Activated CD8-positive, alpha-beta memory T cell treated with anti-CD3 and anti-CD28 coated beads for 4 hours (primary cell): Measurements from ENCODE around the gene PHRF1.

Experiments
- DNase-seq, 2 donors: peaks; one replicate each; pipeline ENCODE4 v3.0.0-alpha.2; 2020; ENCODE audit warnings: low read depth in 2 of 2

The PHRF1 gene

GRCh38 chr11:614623-615503 is 38.6 kb downstream of the PHRF1 start:
- DNase-seq: no peak

- peak; percentile 72 to 74 for DNase-seq
Measured at GRCh38 chr11:615504-616319, 39.4 kb downstream of the PHRF1 start, which contains the start of gene IRF7. TSS of gene IRF7 (minus strand) at chr11:615950. CDS start at chr11:615364, 586 bp downstream.

DNA sequence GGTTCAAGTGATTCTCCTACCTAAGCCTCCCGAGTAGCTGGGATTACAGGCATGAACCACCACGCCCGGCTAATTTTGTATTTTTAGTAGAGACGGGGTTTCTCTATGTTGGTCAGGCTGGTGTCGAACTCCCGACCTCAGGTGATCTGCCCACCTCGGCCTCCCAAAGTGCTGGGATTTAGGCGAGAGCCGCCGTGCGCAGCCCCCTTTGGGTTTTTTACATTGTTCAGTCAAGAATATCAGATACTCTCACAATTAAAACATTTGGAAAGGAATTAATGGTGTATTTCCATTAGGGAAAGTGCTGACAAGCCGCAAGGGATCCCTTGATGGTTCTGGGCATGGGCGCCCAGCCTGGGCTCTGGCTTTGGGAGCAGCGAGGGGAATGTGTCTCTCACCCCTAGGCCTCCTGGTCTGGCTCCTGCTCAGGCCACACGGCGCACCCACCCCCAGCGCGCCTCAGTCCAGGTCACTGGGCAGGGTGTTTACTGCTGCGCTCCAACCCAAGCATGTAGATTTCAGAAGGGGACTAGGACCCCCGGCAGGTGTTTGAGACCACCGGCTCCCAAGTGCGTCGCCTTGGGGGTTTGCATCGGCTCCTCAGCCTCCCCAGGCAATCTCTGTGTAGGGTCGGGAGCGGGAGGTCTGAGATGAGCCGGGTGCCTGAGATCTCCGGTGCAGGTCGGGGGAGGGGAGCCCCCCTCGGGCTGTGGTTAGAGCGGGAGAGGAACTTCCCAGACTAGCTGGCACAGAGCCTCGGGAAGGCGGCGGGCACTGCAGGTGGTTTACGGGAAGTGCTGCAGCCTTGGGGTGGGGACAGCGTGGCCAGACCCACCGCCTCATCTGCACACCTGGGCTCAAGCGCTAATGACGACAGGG is 40.3 kb downstream of the PHRF1 start:
- no peak for DNase-seq

GRCh38 chr11:617199-617911 is 41.1 kb downstream of the PHRF1 start:
- no peak for DNase-seq

DNA sequence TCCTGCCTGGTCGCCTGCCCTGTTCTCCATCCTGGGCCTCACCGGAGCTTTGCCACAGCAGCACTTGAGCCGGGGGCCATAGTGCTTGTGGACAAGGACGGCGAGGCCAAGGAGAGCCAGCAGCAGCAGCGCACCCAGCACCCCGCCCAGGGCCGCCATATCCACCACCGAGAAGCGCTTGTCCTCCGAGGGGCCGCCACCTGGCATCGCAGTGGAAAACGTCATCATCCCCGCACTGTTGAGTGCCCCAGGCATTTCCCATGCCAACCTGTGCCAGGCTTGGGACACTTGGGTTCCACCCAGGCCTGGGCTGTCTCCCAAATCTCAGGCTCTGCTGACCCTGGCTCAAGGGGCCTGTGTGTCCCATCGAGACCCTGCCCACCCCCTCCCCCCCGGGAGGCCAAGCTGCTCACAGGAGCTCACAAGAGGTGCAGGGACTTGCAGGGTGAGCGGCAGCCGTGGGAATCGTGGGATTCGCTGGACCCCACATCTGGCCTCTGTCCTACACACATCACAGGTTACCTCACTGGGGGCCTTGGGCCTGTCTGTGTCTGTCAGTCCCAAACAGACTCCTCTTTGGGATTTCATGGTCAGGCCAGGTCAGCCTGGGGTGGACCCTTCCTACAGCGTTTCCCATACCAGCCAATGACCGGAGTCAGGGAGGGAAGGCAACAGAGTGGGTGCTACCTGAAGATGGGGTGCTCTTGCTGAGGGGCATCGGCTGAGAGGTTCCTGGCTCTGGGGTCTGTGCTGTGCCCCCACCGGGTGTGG is 41.8 kb downstream of the PHRF1 start:
- DNase-seq: no peak

GRCh38 chr11:618856-619627 is 42.8 kb downstream of the PHRF1 start:
- DNase-seq: no peak

- DNase-seq: no peak
Measured at GRCh38 chr11:619628-620050, 43.4 kb downstream of the PHRF1 start.

GRCh38 chr11:620201-620600 is 43.9 kb downstream of the PHRF1 start:
- DNase-seq: no peak

- DNase-seq: no peak
Measured at GRCh38 chr11:620935-621814, 44.9 kb downstream of the PHRF1 start.

DNA sequence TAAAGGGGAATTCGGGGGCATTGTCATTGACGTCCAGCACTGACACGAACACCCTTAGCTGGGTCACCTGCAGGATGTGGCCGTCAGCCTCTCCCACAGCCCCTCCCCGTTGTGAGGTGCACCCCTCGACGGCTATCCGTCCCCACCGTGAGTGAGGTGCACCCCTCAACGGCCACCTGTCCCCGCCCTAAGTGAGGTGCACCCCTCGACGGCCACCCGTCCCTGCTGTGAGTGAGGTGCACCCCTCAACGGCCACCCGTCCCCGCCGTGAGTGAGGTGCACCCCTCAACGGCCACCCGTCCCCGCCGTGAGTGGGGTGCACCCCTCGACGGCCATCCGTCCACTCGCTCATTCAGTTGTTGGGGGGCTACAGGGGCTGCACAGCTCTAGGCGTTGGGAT is 45.6 kb downstream of the PHRF1 start:
- DNase-seq: no peak

DNA sequence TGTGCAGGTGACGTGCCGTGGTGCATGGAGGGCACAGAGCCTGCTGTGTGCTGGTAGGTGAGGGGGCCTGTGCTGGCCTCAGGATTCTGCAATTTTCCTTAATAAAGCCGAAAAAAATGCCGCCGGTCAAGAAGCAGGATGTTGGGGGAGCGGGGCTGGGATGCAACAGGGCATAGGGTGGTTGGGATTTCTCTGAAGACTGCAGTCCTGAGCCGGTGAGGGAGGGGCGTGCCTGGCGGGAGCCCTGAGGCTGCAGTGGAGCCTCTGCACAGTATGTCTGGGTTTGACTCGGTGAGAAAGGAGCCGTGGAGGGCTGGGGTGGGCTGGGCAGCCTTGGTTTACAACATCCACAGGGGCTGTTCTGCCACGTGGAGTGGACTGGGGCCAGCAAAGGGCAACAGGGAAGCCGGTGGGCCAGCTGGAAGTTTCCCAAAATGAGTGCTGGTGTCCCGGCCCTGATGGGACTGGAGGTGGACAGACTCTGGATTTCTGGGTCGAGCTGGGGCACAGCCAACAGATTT is 47.1 kb downstream of the PHRF1 start:
- DNase-seq: no peak

- no peak for DNase-seq
Measured at GRCh38 chr11:623999-624704, 47.9 kb downstream of the PHRF1 start.

DNA sequence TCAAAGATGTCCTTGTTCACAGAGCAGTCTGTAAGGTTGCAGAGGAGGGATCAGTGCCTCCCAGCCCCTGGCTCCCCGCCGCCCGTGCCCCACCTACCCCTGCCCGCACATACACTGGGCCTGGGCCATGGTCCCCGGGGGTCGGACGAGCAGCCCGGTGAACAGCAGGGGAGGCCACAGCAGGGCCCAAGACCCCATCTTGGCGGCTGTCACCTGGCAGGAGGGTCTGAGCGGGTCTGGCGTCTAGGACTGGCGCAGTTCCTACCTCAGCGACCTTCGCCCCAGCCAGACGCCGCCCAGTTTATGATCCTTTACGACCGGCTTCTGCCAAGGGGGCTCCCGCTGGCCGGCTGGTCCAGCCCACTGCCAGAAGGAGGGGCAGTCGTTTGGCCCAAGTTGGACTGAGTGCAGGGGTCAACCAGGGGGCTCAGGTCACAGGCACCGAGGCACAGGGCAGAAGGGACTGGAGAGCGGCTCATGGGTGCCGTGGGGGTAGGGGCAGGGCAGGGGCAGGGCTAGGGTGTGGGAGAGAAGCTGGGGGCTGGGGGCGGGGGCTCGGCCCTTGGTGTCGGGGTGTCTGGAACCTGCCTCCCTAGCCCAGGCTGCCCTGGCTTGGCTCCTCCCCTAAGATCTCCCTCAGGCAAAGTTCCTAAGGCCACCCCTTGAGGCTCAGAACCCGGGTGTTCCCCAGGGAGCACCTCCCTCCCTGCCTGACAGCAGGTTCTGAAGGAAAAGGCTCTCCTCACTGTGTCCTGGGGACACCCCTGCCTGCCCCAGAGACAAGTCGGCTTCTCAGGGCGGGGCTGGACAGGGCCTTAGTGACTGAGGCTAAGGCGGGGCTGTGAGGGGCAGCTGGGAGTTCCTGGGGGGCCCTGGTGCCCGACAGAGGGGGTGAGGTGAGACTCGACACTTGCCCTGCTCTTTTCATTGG is 48.7 kb downstream of the PHRF1 start, which contains the start of gene CDHR5:
CDHR5 (minus strand) TSS at position 251 of the 931 bp plus-strand sequence; CDS start at position 198, 53 bp downstream.
- no peak for DNase-seq

- DNase-seq: no peak
Measured at GRCh38 chr11:625636-626268, 49.5 kb downstream of the PHRF1 start.

DNA sequence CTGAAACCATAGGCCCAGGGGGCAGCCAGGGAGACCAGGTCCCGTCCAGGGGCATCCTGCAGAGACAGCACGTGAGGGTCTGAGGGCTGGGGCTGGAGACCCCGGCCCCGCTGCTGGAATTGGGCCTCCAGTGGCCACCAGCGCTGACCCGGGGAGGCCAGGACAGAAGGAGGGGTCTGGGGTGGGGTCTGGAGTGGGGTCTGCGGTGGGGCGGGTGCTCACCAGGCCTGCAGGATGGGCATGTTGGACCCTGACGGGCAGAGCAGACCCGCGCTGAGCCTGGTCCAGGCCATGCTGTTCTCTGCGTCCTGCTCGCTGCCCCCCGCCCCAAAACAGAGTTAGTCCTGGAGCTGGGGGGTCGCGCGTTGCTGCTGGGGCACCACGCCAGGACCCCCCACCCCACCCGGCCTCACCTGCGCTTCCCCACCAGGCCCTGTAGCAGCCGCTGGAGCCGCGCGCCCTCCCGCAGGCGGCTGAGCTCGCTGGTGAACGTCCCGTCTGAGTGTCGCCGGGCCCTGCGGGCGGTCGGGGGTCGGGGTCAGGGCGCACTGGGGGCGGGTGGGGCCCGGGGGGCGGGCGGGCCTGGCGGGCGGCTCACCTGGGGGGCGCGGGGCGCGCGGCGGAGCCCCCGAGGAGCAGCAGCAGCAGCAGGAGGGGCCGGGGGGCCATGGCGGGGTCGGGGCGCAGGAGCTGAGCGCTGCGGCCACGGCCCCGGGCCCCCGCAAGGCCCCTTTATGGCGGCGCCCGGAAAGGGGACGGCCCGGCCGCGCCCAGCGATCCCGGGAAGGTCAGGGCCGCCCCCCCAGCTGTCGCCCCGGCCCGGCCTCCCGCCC is 50.4 kb downstream of the PHRF1 start, which contains the start of gene SCT:
SCT (minus strand) TSS at position 707 of the 833 bp plus-strand sequence; CDS start at position 669, 38 bp downstream.
- no peak for DNase-seq
